Pancreas (tissue), 10 donors: ENCODE data around the gene ZBTB40. TPM values are rescaled to one million over a fixed set of nuclear protein-coding genes. Genes with fewer than 3 reads are reported as not detected.

ENCODE experiments used
- ATAC-seq, 4 donors: fragments of 200-7000 bp; cut with Tn5 transposase; one replicate each; pipeline versions ENCODE4 v1.8.0 to v1.9.1; 2020; ENCODE audit warnings: mild to moderate bottlenecking in 4 of 4, moderate library complexity in 4 of 4
- DNase-seq, 6 donors: peaks; one replicate each; pipeline ENCODE4 v3.0.0-alpha.2; 2020
- FAIRE-seq: peaks from 2 replicates; lab custom pipeline; 2012; peaks lifted over from hg19 to GRCh38; lab: Jason Lieb, UNC
- H3K27ac ChIP-seq, 4 donors: fragments of 200-600 bp; sonication (generic); 1 replicate in 3 of 4; 2 replicates in 1 of 4; pipeline versions ENCODE4 v1.5.0 to v1.8.0; 2020
- H3K27me3 ChIP-seq, 4 donors: fragments of 200-600 bp; one replicate each; pipeline ENCODE4 v1.8.0; 2021
- H3K36me3 ChIP-seq, 3 donors: fragments of 200-600 bp; sonication (generic) in 1 of 3; one replicate each; pipeline versions ENCODE4 v1.5.0 to v1.8.0; 2020 to 2021
- H3K4me1 ChIP-seq, 3 donors: fragments of 200-600 bp; one replicate each; pipeline ENCODE4 v1.8.0; 2021
- H3K4me3 ChIP-seq, 4 donors: fragments of 200-600 bp; sonication (generic) in 2 of 4; one replicate each; pipeline versions ENCODE4 v1.5.0 to v1.8.0; 2020 to 2021
- H3K9me3 ChIP-seq, 4 donors: fragments of 200-600 bp; one replicate each; pipeline ENCODE4 v1.8.0; 2021
- CTCF ChIP-seq, 4 donors: fragments of 200-600 bp; sonication (generic) in 3 of 4; IDR thresholded peaks; one replicate each; pipeline versions ENCODE4 v1.5.0 to v1.8.0; 2021; ENCODE audit warnings: antibody characterized with exemption in 4 of 4
- WGBS, 2 donors: extraction: QIAGEN DNeasy Blood & Tissue Kit; methylation state at CpG; one replicate each; pipeline ENCODE4 v1.1.7; 2013; 5-methylcytosine and 5-hydroxymethylcytosine counted together
- intact Hi-C, 3 donors: fragments of 100-400 bp; cut with DNase I; formaldehyde crosslinking; loops; one replicate each; pipeline versions ENCODE4 v1.11.1 to v1.14.2; 2022
- polyA plus RNA-seq, 2 donors: library from polyadenylated mRNA; stranded (reverse); fragments of 200-250 nt; gene quantifications; one replicate each; pipeline ENCODE4 v1.2.3, GENCODE V29; 2013
- total RNA-seq, 6 donors: library from RNA; stranded (reverse); fragmentation: NEBNext Ultra II Directional in 4 of 6; extraction: Animal tissue kit (Norgen Biotek cat#: 25700) in 4 of 6; gene quantifications; one replicate each; pipeline versions ENCODE4 v1.2.1 to v1.2.4, GENCODE V29; 2021 to 2023
- donor health status: healthy with polysubstance abuse.
- donor health status: DM: no; HTN: no; CAD: no; lungs with moderate emphysema.
- donor health status: DM: no; HTN: no; CAD: no.
- donor health status: control.
- donor health status: control.
- donor health status: Bipolar disorder and iron deficiency.
- donor health status: DM: yes; HTN: yes; CAD: no.
- donor health status: DM: no; HTN: no; CAD: no.
- donor health status: DM: no; HTN: no; CAD: no.
- donor health status: DM: yes; HTN: yes; CAD: no.

The ZBTB40 gene
- total and polyA plus RNA-seq, 8 donors: 6.2 to 16.0 (median 9.4) TPM

DNA sequence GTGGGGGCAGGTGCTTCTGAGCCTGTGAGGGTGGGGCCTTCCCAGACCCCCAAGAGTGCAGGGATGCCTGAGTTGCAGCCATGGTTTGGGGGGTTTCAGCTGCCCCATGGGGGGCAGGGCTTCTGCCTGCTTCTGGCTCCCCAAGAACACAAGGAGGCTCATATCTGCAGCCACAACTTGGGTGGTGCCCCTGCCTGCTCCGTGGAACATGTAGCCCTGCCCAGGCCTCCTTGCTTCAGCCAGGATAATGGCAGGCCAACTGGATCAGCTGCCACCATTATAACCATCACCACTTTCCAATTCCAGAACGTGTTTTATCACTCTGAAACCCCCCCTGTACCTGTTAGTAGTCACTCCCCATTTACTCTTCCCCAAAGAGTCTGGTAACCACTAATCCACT lies 14.0 kb downstream of the ZBTB40 start:
- Histone ChIP-seq H3K27ac (no peak overlapping the region), H3K4me3 (no peak overlapping the region), H3K27me3 (no peaks in the 10 kb centered on the region), H3K36me3 (no peaks in the 10 kb centered on the region), H3K9me3 (no peaks in the 10 kb centered on the region), H3K4me1 (peaks cover 8 to 21% (median 13%) of the 10 kb centered on the region in 3 donors)
- 77 to 85% methylated on average over 2 of the region's 2 CpGs for WGBS, 2 donors
- ATAC-seq (no peak), FAIRE-seq (no peak), DNase-seq (no peak)
- no peak for TF ChIP-seq CTCF (IDR thresholded peaks at IDR 0.05)
- intact Hi-C loops: no loop called here

GRCh38 chr1:22470227-22470626 lies 18.6 kb downstream of the ZBTB40 start:
- Histone ChIP-seq H3K9me3 (no peaks in the 10 kb centered on the region), H3K36me3 (no peaks in the 10 kb centered on the region), H3K4me1 (peaks cover 27 to 48% (median 30%) of the 10 kb centered on the region in 3 donors), H3K4me3 (no peak overlapping the region), H3K27me3 (no peaks in the 10 kb centered on the region), H3K27ac (peak overlapping the region in 1 of 4 donors; percentile 44)
- 58 to 67% methylated on average over 4 of the region's 4 CpGs for WGBS, 2 donors
- no peak for DNase-seq
- no peak for FAIRE-seq
- no peak for TF ChIP-seq CTCF (IDR thresholded peaks at IDR 0.05)
- no peak for ATAC-seq
- intact Hi-C loops: no loop called here

DNA sequence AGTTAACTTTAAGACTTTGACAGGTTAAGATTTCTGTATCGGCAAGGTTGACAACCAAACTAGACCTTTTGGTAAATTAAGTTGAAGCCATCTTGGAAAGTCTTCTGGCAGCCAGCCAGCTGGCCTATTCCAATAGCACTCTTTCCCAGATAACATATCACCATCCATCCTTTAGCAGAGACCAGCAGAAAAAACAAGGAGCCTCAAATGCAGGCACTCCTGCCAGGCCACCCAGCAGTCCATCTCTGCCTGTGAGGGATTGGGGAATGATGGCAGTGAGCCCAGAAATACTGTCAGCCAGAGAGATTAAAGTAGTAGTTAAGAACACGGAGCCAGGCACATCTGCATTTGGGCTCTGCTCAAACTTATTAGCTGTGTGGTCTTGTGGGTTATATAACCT lies 19.4 kb downstream of the ZBTB40 start:
- H3K4me1 ChIP-seq: peaks cover 27 to 57% (median 33%) of the 10 kb centered on the region in 3 donors
- intact Hi-C loops: no loop called here
- TF ChIP-seq CTCF (IDR thresholded peaks at IDR 0.05): no peak
- DNase-seq: peak; percentile 25 to 68 (median 52)
- FAIRE-seq: no peak
- H3K27me3 ChIP-seq: no peaks in the 10 kb centered on the region
- peak in 3 of 4 donors; percentile 8 to 28 (median 15) for ATAC-seq
- H3K36me3 ChIP-seq: no peaks in the 10 kb centered on the region
- WGBS, 2 donors: 13 to 27% methylated on average over 2 of the region's 2 CpGs
- no peak overlapping the region for H3K4me3 ChIP-seq
- no peaks in the 10 kb centered on the region for H3K9me3 ChIP-seq
- H3K27ac ChIP-seq: peak overlapping the region in 1 of 4 donors; percentile 44

DNA sequence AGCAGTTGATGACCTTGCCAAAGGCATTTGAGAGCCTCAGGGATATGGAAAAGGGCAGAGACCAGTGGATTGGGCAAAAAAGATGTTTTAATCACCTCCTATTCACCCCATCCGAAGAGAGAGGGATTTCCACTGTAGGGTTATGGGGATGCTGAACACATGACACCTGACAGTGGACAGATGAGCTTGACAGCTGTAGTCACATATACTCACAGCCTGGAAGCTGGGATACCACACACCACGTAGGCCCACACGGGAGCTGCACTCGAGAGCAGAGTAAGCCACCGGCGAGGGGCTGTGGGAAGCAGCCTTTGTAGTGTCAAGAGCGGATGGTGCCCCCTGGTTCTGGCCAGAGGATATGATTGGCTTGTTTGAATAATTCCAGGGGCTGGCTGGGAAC lies 20.0 kb downstream of the ZBTB40 start:
- Histone ChIP-seq H3K4me3 (no peak overlapping the region), H3K4me1 (peaks cover 27 to 57% (median 33%) of the 10 kb centered on the region in 3 donors), H3K27ac (peak overlapping the region in 2 of 4 donors; percentile 71 to 79), H3K36me3 (no peaks in the 10 kb centered on the region), H3K9me3 (no peaks in the 10 kb centered on the region), H3K27me3 (no peaks in the 10 kb centered on the region)
- FAIRE-seq (no peak), ATAC-seq (no peak), DNase-seq (no peak)
- intact Hi-C loops: no loop called here
- WGBS, 2 donors: 85 to 89% methylated on average over 7 of the region's 7 CpGs
- no peak for TF ChIP-seq CTCF (IDR thresholded peaks at IDR 0.05)

DNA sequence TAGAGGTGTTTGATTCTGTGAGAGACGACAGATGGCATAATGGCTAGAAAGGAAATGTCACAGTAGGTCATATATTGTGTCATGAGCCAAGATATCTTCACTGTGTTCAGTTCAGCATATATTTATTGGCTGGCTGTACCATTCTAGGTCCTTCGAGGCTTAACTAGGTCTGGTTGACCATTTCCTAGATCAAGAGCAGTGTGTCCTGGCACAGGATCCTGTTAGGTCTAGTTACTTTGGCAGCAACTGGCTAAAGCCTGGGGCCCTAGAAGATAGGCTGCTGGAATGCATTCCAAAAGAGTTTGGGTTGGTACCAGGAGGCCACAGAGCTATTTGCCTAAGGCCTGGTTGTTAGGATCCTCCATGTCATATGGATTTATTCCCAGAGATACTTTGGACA lies 20.9 kb downstream of the ZBTB40 start:
- FAIRE-seq: no peak
- H3K27me3 ChIP-seq: no peaks in the 10 kb centered on the region
- no peaks in the 10 kb centered on the region for H3K9me3 ChIP-seq
- H3K27ac ChIP-seq: peak overlapping the region in 3 of 4 donors; percentile 26 to 79 (median 71)
- H3K4me1 ChIP-seq: peaks cover 27 to 57% (median 33%) of the 10 kb centered on the region in 3 donors
- DNase-seq: peak in 3 of 6 donors; percentile 65 to 76 (median 73)
- no peak overlapping the region for H3K4me3 ChIP-seq
- no peaks in the 10 kb centered on the region for H3K36me3 ChIP-seq
- intact Hi-C loops: no loop called here
- no peak for TF ChIP-seq CTCF (IDR thresholded peaks at IDR 0.05)
- 24 to 29% methylated on average over 2 of the region's 2 CpGs for WGBS, 2 donors
- ATAC-seq: peak; percentile 74 to 89 (median 81)
